Mesodermal cell (in vitro differentiated cells): Measurements from ENCODE around the gene LYSMD1.

ENCODE experiments used
- H3K27ac ChIP-seq: 2 replicates; pipeline ENCODE4 v1.7.0; 2013; ENCODE audit warnings: mild to moderate bottlenecking, low read depth, low read length, moderate library complexity; ENCODE audit not compliant: severe bottlenecking
- H3K36me3 ChIP-seq: 2 replicates; pipeline ENCODE4 v1.7.1; 2013; ENCODE audit warnings: mild to moderate bottlenecking, low read length, moderate library complexity; ENCODE audit not compliant: control insufficient read depth, insufficient read depth
- H3K4me1 ChIP-seq: one replicate; pipeline ENCODE4 v1.7.1; 2013; ENCODE audit warnings: mild to moderate bottlenecking, low read length; ENCODE audit not compliant: insufficient read depth, control insufficient read depth, poor library complexity, severe bottlenecking
- H3K4me3 ChIP-seq: 2 replicates; pipeline ENCODE4 v1.7.0; 2013; ENCODE audit warnings: low read length, control low read depth, mild to moderate bottlenecking; ENCODE audit not compliant: insufficient read depth, poor library complexity, severe bottlenecking; ENCODE audit errors: extremely low read depth
- H3K9me3 ChIP-seq: 2 replicates; pipeline ENCODE4 v1.7.1; 2013; ENCODE audit warnings: mild to moderate bottlenecking, low read length, moderate library complexity; ENCODE audit not compliant: control insufficient read depth
- WGBS, 2 experiments: methylation state at CpG; one replicate each; pipeline ENCODE4 v1.1.5; 2013; ENCODE audit warnings: missing lambda C conversion rate in 2 of 2; ENCODE audit not compliant: insufficient coverage in 2 of 2; 5-methylcytosine and 5-hydroxymethylcytosine counted together

Gene LYSMD1

GRCh38 chr1:151147665-151148064 lies 18.0 kb downstream of the LYSMD1 start:
- no CpG with 5 or more reads among the region's 2 CpGs for WGBS, 2 experiments
- H3K27ac ChIP-seq: no peak overlapping the region
- no peaks in the 10 kb centered on the region for H3K36me3 ChIP-seq
- no peak overlapping the region for H3K4me3 ChIP-seq
- H3K9me3 ChIP-seq: no peaks in the 10 kb centered on the region
- H3K4me1 ChIP-seq: peaks cover 20% of the 10 kb centered on the region

GRCh38 chr1:151147132-151147503 lies 18.6 kb downstream of the LYSMD1 start:
- H3K9me3 ChIP-seq: no peaks in the 10 kb centered on the region
- H3K4me1 ChIP-seq: peaks cover 20% of the 10 kb centered on the region
- H3K36me3 ChIP-seq: peaks cover 5% of the 10 kb centered on the region
- H3K4me3 ChIP-seq: peak overlapping the region; percentile 68
- 14 to 40% methylated on average over 1 of the region's 7 CpGs for WGBS, 2 experiments
- H3K27ac ChIP-seq: peak overlapping the region; percentile 57

- Histone ChIP-seq H3K27ac (peak within 1 kb of the TSS; percentile 57), H3K4me3 (peak within 1 kb of the TSS; percentile 68), H3K4me1 (peaks cover 20% of the 10 kb centered on the region), H3K9me3 (no peaks in the 10 kb centered on the region), H3K36me3 (peaks cover 7% of the 10 kb centered on the region)
- 0 to 1% methylated on average over 53 to 54 of the region's 61 CpGs for WGBS, 2 experiments
Measured at GRCh38 chr1:151146412-151147131, 19.1 kb downstream of the LYSMD1 start, which contains the start of gene SEMA6C. TSS of gene SEMA6C (minus strand) at chr1:151146631. CDS start at chr1:151142621, 4,010 bp downstream.

GRCh38 chr1:151146072-151146411 lies 19.7 kb downstream of the LYSMD1 start:
- Histone ChIP-seq H3K27ac (no peak overlapping the region), H3K4me1 (peaks cover 20% of the 10 kb centered on the region), H3K9me3 (no peaks in the 10 kb centered on the region), H3K36me3 (peaks cover 7% of the 10 kb centered on the region), H3K4me3 (peak overlapping the region; percentile 68)
- WGBS, 2 experiments: 0% methylated on average over 19 to 26 of the region's 26 CpGs

GRCh38 chr1:151145304-151146071 lies 20.2 kb downstream of the LYSMD1 start:
- Histone ChIP-seq H3K4me3 (peak overlapping the region; percentile 68), H3K4me1 (peaks cover 20% of the 10 kb centered on the region), H3K36me3 (peaks cover 7% of the 10 kb centered on the region), H3K9me3 (no peaks in the 10 kb centered on the region), H3K27ac (no peak overlapping the region)
- 6% methylated on average over 36 of the region's 43 CpGs for WGBS, 2 experiments

GRCh38 chr1:151144474-151145303 lies 21.0 kb downstream of the LYSMD1 start:
- Histone ChIP-seq H3K36me3 (peaks cover 7% of the 10 kb centered on the region), H3K9me3 (no peaks in the 10 kb centered on the region), H3K4me1 (peaks cover 20% of the 10 kb centered on the region), H3K4me3 (peak overlapping the region; percentile 68), H3K27ac (no peak overlapping the region)
- 66 to 72% methylated on average over 3 to 5 of the region's 7 CpGs for WGBS, 2 experiments

GRCh38 chr1:151143986-151144385 lies 21.7 kb downstream of the LYSMD1 start:
- Histone ChIP-seq H3K27ac (no peak overlapping the region), H3K4me3 (no peak overlapping the region)
- WGBS, 2 experiments: no CpG with 5 or more reads among the region's 5 CpGs

GRCh38 chr1:151143057-151143435 lies 22.7 kb downstream of the LYSMD1 start:
- 50 to 60% methylated on average over 1 of the region's 7 CpGs for WGBS, 2 experiments
- H3K36me3 ChIP-seq: peaks cover 10% of the 10 kb centered on the region
- no peak overlapping the region for H3K4me3 ChIP-seq
- peaks cover 20% of the 10 kb centered on the region for H3K4me1 ChIP-seq
- no peak overlapping the region for H3K27ac ChIP-seq
- no peaks in the 10 kb centered on the region for H3K9me3 ChIP-seq

More at GRCh38 chr1:151143986-151144385, 21.7 kb downstream of the LYSMD1 start:
- Histone ChIP-seq H3K36me3 (peaks cover 10% of the 10 kb centered on the region), H3K4me1 (peaks cover 20% of the 10 kb centered on the region), H3K9me3 (no peaks in the 10 kb centered on the region)

- 80 to 97% methylated on average over 1 to 4 of the region's 5 CpGs for WGBS, 2 experiments
- no peak overlapping the region for H3K27ac ChIP-seq
- H3K9me3 ChIP-seq: no peaks in the 10 kb centered on the region
- peaks cover 13% of the 10 kb centered on the region for H3K36me3 ChIP-seq
- no peak overlapping the region for H3K4me3 ChIP-seq
- H3K4me1 ChIP-seq: peaks cover 18% of the 10 kb centered on the region
Measured at GRCh38 chr1:151142411-151143056, 23.2 kb downstream of the LYSMD1 start.

GRCh38 chr1:151137789-151138188 lies 27.9 kb downstream of the LYSMD1 start:
- no peaks in the 10 kb centered on the region for H3K4me1 ChIP-seq
- H3K36me3 ChIP-seq: peaks cover 31% of the 10 kb centered on the region
- WGBS, 2 experiments: 94 to 97% methylated on average over 5 to 6 of the region's 7 CpGs
- no peak overlapping the region for H3K27ac ChIP-seq
- no peaks in the 10 kb centered on the region for H3K9me3 ChIP-seq
- no peak overlapping the region for H3K4me3 ChIP-seq
